ENCODE results near the gene PARM1.

DNA sequence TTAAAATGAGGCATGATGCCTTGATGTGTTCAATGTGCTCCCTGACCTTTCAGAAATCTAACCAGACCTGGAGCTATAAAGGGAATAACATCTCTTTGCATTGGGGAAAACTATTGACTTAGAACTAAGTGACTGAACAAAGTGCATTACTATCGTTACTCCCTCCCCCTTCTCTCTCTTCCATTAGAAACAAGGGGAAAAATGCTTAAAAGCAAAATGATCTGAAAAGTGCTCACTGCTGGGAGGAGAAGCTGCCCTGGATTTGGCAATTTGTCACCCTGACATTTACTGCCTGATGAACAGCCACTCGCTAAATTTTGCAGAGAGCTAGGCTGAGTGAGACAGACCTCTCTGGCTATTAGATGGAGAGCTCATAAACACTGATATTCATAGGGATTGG is 48.6 kb upstream of the PARM1 start:
- TF ChIP-seq, protein P1, sequence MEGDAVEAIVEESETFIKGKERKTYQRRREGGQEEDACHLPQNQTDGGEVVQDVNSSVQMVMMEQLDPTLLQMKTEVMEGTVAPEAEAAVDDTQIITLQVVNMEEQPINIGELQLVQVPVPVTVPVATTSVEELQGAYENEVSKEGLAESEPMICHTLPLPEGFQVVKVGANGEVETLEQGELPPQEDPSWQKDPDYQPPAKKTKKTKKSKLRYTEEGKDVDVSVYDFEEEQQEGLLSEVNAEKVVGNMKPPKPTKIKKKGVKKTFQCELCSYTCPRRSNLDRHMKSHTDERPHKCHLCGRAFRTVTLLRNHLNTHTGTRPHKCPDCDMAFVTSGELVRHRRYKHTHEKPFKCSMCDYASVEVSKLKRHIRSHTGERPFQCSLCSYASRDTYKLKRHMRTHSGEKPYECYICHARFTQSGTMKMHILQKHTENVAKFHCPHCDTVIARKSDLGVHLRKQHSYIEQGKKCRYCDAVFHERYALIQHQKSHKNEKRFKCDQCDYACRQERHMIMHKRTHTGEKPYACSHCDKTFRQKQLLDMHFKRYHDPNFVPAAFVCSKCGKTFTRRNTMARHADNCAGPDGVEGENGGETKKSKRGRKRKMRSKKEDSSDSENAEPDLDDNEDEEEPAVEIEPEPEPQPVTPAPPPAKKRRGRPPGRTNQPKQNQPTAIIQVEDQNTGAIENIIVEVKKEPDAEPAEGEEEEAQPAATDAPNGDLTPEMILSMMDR (IDR thresholded peaks at IDR 0.05), result no peak
- no peak for TF ChIP-seq GABPA (IDR thresholded peaks at IDR 0.05; ENCODE audit: low read depth)
- no peak for TF ChIP-seq SMC3 (IDR thresholded peaks at IDR 0.05; ENCODE audit: low read depth, low read length)
- TF ChIP-seq TCF12 (IDR thresholded peaks at IDR 0.05), result no peak
- no peak for TF ChIP-seq TAF1 (IDR thresholded peaks at IDR 0.05; ENCODE audit: borderline replicate concordance, low read depth, low read length)
- no peak for TF ChIP-seq RAD21 (IDR thresholded peaks at IDR 0.05; ENCODE audit: low read length)
